Heart right ventricle (tissue), 16 donors: ENCODE data around the gene HSD11B2. TPM values are rescaled to one million over a fixed set of nuclear protein-coding genes. Genes with fewer than 3 reads are reported as not detected.

Source experiments
- ATAC-seq, 8 donors: fragments of 200-7000 bp; cut with Tn5 transposase; one replicate each; pipeline ENCODE4 v1.9.1; 2020; ENCODE audit warnings: mild to moderate bottlenecking in 8 of 8, moderate library complexity in 8 of 8, moderate number of reproducible peaks in 1 of 8
- DNase-seq, 2 donors: peaks; one replicate each; pipeline ENCODE4 v3.0.0-alpha.2; 2020
- H3K27ac ChIP-seq, 10 donors: fragments of 200-600 bp; sonication (generic) in 2 of 10; one replicate each; pipeline versions ENCODE4 v1.5.0 to v1.8.0; 2020 to 2022; ENCODE audit warnings: mild to moderate bottlenecking in 3 of 10
- H3K27me3 ChIP-seq, 7 donors: fragments of 200-600 bp; one replicate each; pipeline ENCODE4 v1.8.0; 2021 to 2022; ENCODE audit warnings: mild to moderate bottlenecking in 2 of 7
- H3K36me3 ChIP-seq, 9 donors: fragments of 200-600 bp; sonication (generic) in 1 of 9; one replicate each; pipeline versions ENCODE4 v1.5.0 to v1.8.0; 2020 to 2022; ENCODE audit warnings: mild to moderate bottlenecking in 2 of 9
- H3K4me1 ChIP-seq, 9 donors: fragments of 200-600 bp; sonication (generic) in 1 of 9; one replicate each; pipeline versions ENCODE4 v1.5.0 to v1.8.0; 2020 to 2022; ENCODE audit warnings: mild to moderate bottlenecking in 4 of 9
- H3K4me3 ChIP-seq, 10 donors: fragments of 200-600 bp; sonication (generic) in 2 of 10; one replicate each; pipeline versions ENCODE4 v1.5.0 to v1.8.0; 2020 to 2022; ENCODE audit warnings: mild to moderate bottlenecking in 7 of 10, moderate library complexity in 2 of 10
- H3K9me3 ChIP-seq, 11 donors: fragments of 200-600 bp in 10 of 11; sonication (generic) in 2 of 11; one replicate each; pipeline versions ENCODE4 v1.5.0 to v1.8.0; 2013 to 2022; ENCODE audit warnings: mild to moderate bottlenecking in 2 of 11, control low read depth in 1 of 11, moderate library complexity in 1 of 11
- WGBS, 2 donors: extraction: QIAGEN DNeasy Blood & Tissue Kit; methylation state at CpG; one replicate each; pipeline ENCODE4 v1.1.7; 2013; ENCODE audit warnings: inconsistent platforms in 1 of 2; 5-methylcytosine and 5-hydroxymethylcytosine counted together
- intact Hi-C, 10 donors: fragments of 100-400 bp; cut with DNase I; formaldehyde crosslinking; loops; one replicate each; pipeline versions ENCODE4 v1.11.1 to v1.14.2; 2022
- polyA plus RNA-seq, 2 donors: library from polyadenylated mRNA; stranded (reverse); fragments of 200-250 nt; gene quantifications; one replicate each; pipeline ENCODE4 v1.2.3, GENCODE V29; 2013
- total RNA-seq, 10 donors: library from RNA; stranded (reverse); fragmentation: NEBNext Ultra II Directional in 3 of 10; extraction: Animal tissue kit (Norgen Biotek cat#: 25700) in 3 of 10; gene quantifications; one replicate each; pipeline versions ENCODE4 v1.2.1 to v1.2.4, GENCODE V29; 2021 to 2023
- TF ChIP-seq, protein P1 (sequence below), 9 donors: fragments of 200-600 bp; sonication (generic) in 2 of 9; IDR thresholded peaks; one replicate each; pipeline versions ENCODE4 v1.5.0 to v1.8.0; 2021 to 2022; ENCODE audit warnings: antibody characterized with exemption in 9 of 9, mild to moderate bottlenecking in 5 of 9, moderate library complexity in 1 of 9
- donor health status: Arrhythmogenic right ventricular cardiomyopathy.
- donor health status: ischemic (EF 13 %, LVEDD 7.1; RV severe dilation, severe dysfunction).
- donor health status: healthy with polysubstance abuse.
- donor health status: DM: no; HTN: yes; CAD: no.
- donor health status: DM: no; HTN: no; CAD: no.
- donor health status: ischemic (EF 25% LVEDD 6.9; RV normal size, moderate dysfunction).
- donor health status: ischemic (EF 25% LVEDD 5.7; RV mildly dilated, moderate dysfunction).
- donor health status: healthy.
- donor health status: DM: yes; HTN: yes; CAD: no.
- donor health status: Ischemic cardiomyopathy.
- donor health status: ischemic (EF 35%, LVEDD 5.7; RV mildly dilated, moderate dysfunction).
- donor health status: nonischemic (EF 11% LVEDD 7.7; RV severe dilation, severe dysfunction).
- donor health status: DM: yes; HTN: yes; CAD: no.
- donor health status: PGD.
- donor health status: ischemic (EF 29% LVEDD 5.4; RV normal size, mild dysfunction).
- donor health status: nonischemic (EF 23%, LVEDD 6.1; RV moderate dilation, normal function).

HSD11B2 gene
- total and polyA plus RNA-seq, 12 donors: 0.16 to 1.4 (median 0.51) TPM; not detected in 1

DNA sequence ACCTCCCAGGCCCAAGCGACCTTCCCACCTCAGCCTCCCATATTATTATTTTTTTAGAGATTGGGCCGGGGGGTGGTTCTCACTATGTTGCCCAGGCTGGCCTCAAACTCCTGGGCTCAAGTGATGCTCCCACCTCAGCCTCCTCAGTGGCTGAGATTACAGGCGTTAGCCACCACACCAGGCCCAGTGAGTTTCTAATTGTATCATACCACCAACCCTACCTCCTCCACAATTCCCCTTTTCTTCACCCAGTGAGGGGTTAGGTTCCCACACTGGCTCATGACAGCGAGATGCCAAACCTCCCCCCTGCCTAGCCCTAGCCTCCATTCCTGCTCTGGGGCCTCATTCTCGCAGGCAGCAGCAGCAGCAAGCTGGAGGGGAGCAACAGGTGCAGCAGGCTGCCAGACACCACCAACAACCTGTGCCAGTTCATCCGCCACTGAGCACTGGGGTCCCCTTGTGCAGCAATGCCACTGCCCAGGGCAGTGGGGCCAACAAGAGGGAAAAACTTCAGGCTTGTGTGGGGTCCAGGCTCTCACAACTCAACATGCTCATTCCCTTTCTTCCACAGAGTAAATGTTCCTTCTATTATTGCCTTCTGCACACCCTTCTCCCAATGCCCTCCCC is 41.0 kb downstream of the HSD11B2 start:
- no peaks in the 10 kb centered on the region for H3K9me3 ChIP-seq
- no peaks in the 10 kb centered on the region for H3K27me3 ChIP-seq
- intact Hi-C loops: no loop called here
- DNase-seq: no peak
- no peak overlapping the region for H3K27ac ChIP-seq
- 95 to 96% methylated on average over 6 of the region's 6 CpGs for WGBS, 2 donors
- ATAC-seq: no peak
- peaks cover 0 to 9% (median 0%) of the 10 kb centered on the region in 9 donors for H3K36me3 ChIP-seq
- peaks cover 7 to 76% (median 44%) of the 10 kb centered on the region in 9 donors for H3K4me1 ChIP-seq
- TF ChIP-seq, protein P1, sequence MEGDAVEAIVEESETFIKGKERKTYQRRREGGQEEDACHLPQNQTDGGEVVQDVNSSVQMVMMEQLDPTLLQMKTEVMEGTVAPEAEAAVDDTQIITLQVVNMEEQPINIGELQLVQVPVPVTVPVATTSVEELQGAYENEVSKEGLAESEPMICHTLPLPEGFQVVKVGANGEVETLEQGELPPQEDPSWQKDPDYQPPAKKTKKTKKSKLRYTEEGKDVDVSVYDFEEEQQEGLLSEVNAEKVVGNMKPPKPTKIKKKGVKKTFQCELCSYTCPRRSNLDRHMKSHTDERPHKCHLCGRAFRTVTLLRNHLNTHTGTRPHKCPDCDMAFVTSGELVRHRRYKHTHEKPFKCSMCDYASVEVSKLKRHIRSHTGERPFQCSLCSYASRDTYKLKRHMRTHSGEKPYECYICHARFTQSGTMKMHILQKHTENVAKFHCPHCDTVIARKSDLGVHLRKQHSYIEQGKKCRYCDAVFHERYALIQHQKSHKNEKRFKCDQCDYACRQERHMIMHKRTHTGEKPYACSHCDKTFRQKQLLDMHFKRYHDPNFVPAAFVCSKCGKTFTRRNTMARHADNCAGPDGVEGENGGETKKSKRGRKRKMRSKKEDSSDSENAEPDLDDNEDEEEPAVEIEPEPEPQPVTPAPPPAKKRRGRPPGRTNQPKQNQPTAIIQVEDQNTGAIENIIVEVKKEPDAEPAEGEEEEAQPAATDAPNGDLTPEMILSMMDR (IDR thresholded peaks at IDR 0.05): no peak
- H3K4me3 ChIP-seq: no peak overlapping the region

DNA sequence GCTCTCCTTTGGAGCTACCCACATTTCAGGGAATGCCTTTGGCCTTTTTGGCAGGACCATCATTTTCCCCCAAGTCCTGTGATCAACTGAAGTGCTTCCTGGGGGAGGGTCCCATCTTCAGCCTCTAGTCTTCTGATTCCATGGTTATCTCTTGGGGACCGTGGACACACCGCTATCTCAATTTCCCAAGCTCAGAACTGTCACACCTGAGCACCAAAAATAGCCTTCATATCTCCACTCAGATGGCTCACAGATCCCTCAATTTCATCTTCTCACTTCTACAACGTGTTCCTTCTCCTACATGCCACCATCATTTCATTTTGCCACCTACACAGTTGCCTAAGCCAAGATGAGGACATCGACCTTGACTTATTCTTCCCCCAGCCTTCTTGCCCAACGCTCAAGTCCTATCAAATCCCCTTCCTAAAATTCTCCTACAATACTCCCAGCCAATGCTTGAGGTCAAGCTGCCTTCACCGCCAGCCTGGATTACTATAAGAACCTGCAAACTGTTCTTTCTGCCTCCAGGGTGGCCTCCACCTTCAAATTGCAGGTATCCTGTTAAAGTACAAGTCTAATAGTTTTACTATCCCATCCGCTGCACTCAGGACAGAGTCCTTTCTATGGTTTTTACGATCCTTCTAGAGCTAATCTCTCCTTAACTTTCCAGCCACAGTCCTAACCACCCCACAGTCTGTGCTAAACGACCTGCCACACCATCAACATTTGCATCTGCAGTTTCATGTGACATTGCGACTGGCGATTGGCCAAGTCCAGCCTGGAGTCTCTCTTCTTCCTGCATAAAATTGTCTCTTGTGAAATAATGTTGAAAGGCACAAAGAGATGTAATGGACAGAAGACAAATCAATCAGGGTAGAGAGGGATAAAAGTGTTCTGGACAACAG is 43.9 kb downstream of the HSD11B2 start:
- TF ChIP-seq, protein P1 (IDR thresholded peaks at IDR 0.05): no peak
- peaks cover 11 to 84% (median 48%) of the 10 kb centered on the region in 9 donors for H3K4me1 ChIP-seq
- no peaks in the 10 kb centered on the region for H3K27me3 ChIP-seq
- 85 to 86% methylated on average over 11 of the region's 11 CpGs for WGBS, 2 donors
- DNase-seq: no peak
- ATAC-seq: no peak
- intact Hi-C loops: no loop called here
- peaks cover 0 to 19% (median 0%) of the 10 kb centered on the region in 9 donors for H3K36me3 ChIP-seq
- no peaks in the 10 kb centered on the region for H3K9me3 ChIP-seq
- no peak overlapping the region for H3K27ac ChIP-seq
- no peak overlapping the region for H3K4me3 ChIP-seq

DNA sequence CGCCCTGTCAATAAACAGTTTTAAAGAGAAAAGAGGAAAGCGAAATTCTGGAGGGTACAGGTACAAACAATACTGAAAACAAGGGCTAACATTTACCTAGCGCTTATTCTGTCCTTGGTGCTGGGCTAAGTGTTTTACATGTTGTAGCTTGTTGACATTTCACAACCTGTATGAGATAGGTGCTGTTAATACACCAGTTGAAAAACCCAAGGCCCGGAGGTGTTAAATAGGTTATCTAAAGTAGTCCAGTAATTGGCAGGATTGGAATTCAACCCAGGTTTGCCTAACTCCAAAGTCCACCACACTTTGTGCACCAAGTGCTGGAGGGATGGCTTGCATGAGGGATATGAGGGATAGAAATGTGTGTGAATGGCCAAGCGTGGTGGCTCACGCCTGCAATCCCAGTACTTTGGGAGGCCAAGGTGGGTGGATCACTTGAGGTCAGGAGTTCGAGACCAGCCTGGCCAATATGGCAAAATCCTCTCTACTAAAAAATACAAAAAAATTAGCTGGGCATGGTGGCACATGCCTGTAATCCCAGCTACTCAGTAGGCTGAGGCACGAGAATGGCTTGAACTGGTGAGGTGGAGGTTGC is 47.1 kb downstream of the HSD11B2 start:
- ATAC-seq (no peak), DNase-seq (no peak)
- intact Hi-C loops: no loop called here
- TF ChIP-seq, protein P1 (IDR thresholded peaks at IDR 0.05): no peak
- no peak overlapping the region for H3K4me3 ChIP-seq
- H3K27me3 ChIP-seq: no peaks in the 10 kb centered on the region
- H3K27ac ChIP-seq: no peak overlapping the region
- WGBS, 2 donors: 92 to 93% methylated on average over 8 of the region's 8 CpGs
- H3K9me3 ChIP-seq: no peaks in the 10 kb centered on the region
- peaks cover 4 to 87% (median 53%) of the 10 kb centered on the region in 9 donors for H3K4me1 ChIP-seq
- peaks cover 0 to 19% (median 0%) of the 10 kb centered on the region in 9 donors for H3K36me3 ChIP-seq
